Measurements from ENCODE around the gene HINT3.
"Not testable (repeated sequence)": the region's sequence is repeated elsewhere in the genome, so short reads cannot be mapped to it uniquely, and the experiment has no call there.

HINT3 gene

GRCh38 chr6:125948455-125948854, 8.1 kb upstream of the HINT3 start:
- H3K4me3 ChIP-seq (ENCODE audit: low read depth, low read length) = no peak overlapping the region
- TF ChIP-seq CTCF (IDR thresholded peaks at IDR 0.05; ENCODE audit: low read depth, low read length) = no peak

GRCh38 chr6:125949069-125949468, 7.5 kb upstream of the HINT3 start:
- no peak overlapping the region for H3K4me3 ChIP-seq (ENCODE audit: low read depth, low read length)
- TF ChIP-seq CTCF (IDR thresholded peaks at IDR 0.05; ENCODE audit: low read depth, low read length) = no peak

DNA sequence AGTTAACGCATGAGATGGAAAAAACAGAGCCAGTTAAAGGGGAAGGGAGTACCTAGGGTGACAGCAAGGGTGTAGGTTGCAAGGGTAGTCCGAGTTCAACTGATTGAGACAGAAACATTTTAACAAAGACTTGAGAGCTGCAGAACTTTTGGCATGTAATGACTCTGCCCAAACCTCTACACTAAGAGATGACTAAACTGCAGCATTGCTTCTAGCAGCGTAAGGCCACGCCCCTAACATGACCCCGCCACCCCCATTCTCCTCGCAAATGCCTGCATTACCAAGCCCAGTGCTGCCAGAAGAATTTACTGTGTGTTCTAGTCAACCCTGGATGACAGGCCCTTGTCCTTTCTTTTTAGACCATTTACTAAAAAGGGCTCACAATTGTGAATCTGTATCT, 6.3 kb upstream of the HINT3 start:
- H3K4me3 ChIP-seq (ENCODE audit: low read depth, low read length) = no peak overlapping the region
- no peak for TF ChIP-seq CTCF (IDR thresholded peaks at IDR 0.05; ENCODE audit: low read depth, low read length)

- not testable (repeated sequence) for H3K4me3 ChIP-seq (ENCODE audit: low read depth, low read length)
Observed at GRCh38 chr6:125950716-125951115, 5.9 kb upstream of the HINT3 start.

DNA sequence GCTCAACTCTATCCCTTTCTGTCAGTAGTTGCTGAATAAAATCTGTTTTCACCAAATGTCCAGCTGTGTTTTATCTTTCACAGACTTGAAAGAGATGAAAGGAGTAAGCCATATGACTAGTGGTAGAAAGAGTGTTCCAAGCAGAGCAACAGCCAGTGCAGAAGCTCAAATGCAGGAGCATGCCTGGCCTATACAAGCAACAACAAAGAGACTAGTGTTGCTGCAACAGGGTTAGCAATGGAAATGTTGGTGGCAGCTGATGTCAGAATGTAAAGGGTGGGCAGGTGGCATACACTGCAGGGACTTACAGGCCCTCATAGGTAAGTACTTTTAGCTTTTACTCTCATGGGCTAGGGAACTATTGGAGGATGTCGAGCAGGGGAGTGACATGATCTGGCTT, 5.2 kb upstream of the HINT3 start:
- H3K4me3 ChIP-seq (ENCODE audit: low read depth, low read length) = no peak overlapping the region
- TF ChIP-seq CTCF (IDR thresholded peaks at IDR 0.05; ENCODE audit: low read depth, low read length) = no peak

GRCh38 chr6:125952764-125953501, 3.6 kb upstream of the HINT3 start:
- H3K4me3 ChIP-seq (ENCODE audit: low read depth, low read length) = no peak overlapping the region
- TF ChIP-seq CTCF (IDR thresholded peaks at IDR 0.05; ENCODE audit: low read depth, low read length) = peak; percentile 47

- 0 out of 2 replicates have a peak, but pooled peaks have one; percentile 9 for TF ChIP-seq CTCF (IDR thresholded peaks at IDR 0.05; ENCODE audit: low read depth, low read length)
- no peak overlapping the region for H3K4me3 ChIP-seq (ENCODE audit: low read depth, low read length)
Observed at GRCh38 chr6:125953502-125953875, 3.1 kb upstream of the HINT3 start.

Data from WI38 (cell line).